Measurements from ENCODE around the gene TENM4. TPM values are rescaled to one million over a fixed set of nuclear protein-coding genes. Genes with fewer than 3 reads are reported as not detected.

The TENM4 gene
- polyA plus RNA-seq, 1 of the 3 experiments (the other 2 are of a cell fraction), result 16.7 TPM

- Histone ChIP-seq H3K27ac (ENCODE audit: low read depth in 2 of 2, low read length in 1 of 2) (peak overlapping the region in 1 of 2 experiments; percentile 55; a peak in 1 of 4 replicates), H3K4me3 (ENCODE audit: low read depth in 2 of 2, low read length in 1 of 2) (no peak overlapping the region), H2AFZ (ENCODE audit: low read depth) (no peak overlapping the region), H3K36me3 (replicated peaks in 1 of 2; ENCODE audit: control insufficient read depth in 1 of 2, insufficient read depth in 2 of 2, low read length in 1 of 2) (peaks cover 0 to 8% of the 10 kb centered on the region in 2 experiments), H3K4me1 (ENCODE audit: control insufficient read depth in 1 of 2, insufficient read depth in 2 of 2, low read depth in 1 of 2, low read length in 1 of 2) (peaks cover 7 to 64% of the 10 kb centered on the region in 2 experiments; a peak in 2 of 4 replicates), H3K9ac (no peak overlapping the region), H3K79me2 (ENCODE audit: insufficient read depth) (no peaks in the 10 kb centered on the region), H3F3A (replicated peaks; ENCODE audit: insufficient read depth) (no peaks in the 10 kb centered on the region), H3K9me3 (no peaks in the 10 kb centered on the region), H3K27me3 (ENCODE audit: insufficient read depth) (no peaks in the 10 kb centered on the region), H4K20me1 (ENCODE audit: insufficient read depth) (no peaks in the 10 kb centered on the region; the same call in 1 of the 2 replicates), H3K9me2 (no peaks in the 10 kb centered on the region), H3K4me2 (no peak overlapping the region)
- ChIA-PET CTCF (interaction anchor here (1.0 to 1.5 kb wide), 3 partner anchors 67 to 175 kb away, joined by 3 to 4 read pairs (median 3); no protein-coding TSS in a partner anchor), POLR2A (no interaction called here)
- no peak for DNase-seq
- TF ChIP-seq TCF12 (IDR thresholded peaks at IDR 0.05) (no peak), EZH2phosphoT487 (IDR thresholded peaks at IDR 0.05; ENCODE audit: borderline replicate concordance, low read depth) (no peak), MXI1 (IDR thresholded peaks at IDR 0.05; ENCODE audit: low read depth, low read length) (no peak), POLR2AphosphoS5 (IDR thresholded peaks at IDR 0.05; ENCODE audit: low read depth, low read length) (no peak), PBX3 (IDR thresholded peaks at IDR 0.05) (no peak)
- WGBS (ENCODE audit: low lambda C conversion rate), result 87% methylated on average over 3 of the region's 3 CpGs
Observed at GRCh38 chr11:78927511-78927910, 513.3 kb downstream of the TENM4 start.

- no peak overlapping the region for H3K9ac ChIP-seq
- no peak overlapping the region for H2AFZ ChIP-seq (ENCODE audit: low read depth)
- 52% methylated on average over 2 of the region's 2 CpGs for WGBS (ENCODE audit: low lambda C conversion rate)
- peaks cover 7 to 65% of the 10 kb centered on the region in 2 experiments; a peak in 2 of 4 replicates for H3K4me1 ChIP-seq (ENCODE audit: control insufficient read depth in 1 of 2, insufficient read depth in 2 of 2, low read depth in 1 of 2, low read length in 1 of 2)
- no peaks in the 10 kb centered on the region for H3K27me3 ChIP-seq (ENCODE audit: insufficient read depth)
- no peak overlapping the region for H3K4me2 ChIP-seq
- no peaks in the 10 kb centered on the region; the same call in 1 of the 2 replicates for H4K20me1 ChIP-seq (ENCODE audit: insufficient read depth)
- no peaks in the 10 kb centered on the region for H3K79me2 ChIP-seq (ENCODE audit: insufficient read depth)
- no peaks in the 10 kb centered on the region for H3K9me3 ChIP-seq
- ChIA-PET POLR2A (no interaction called here), CTCF (interaction anchor here (0.6 to 1.5 kb wide), 4 partner anchors 67 to 512 kb away, joined by 3 to 4 read pairs (median 3); no protein-coding TSS in a partner anchor)
- H3K4me3 ChIP-seq (ENCODE audit: low read depth in 2 of 2, low read length in 1 of 2), result no peak overlapping the region
- DNase-seq, result peak; percentile 60
- H3K36me3 ChIP-seq (replicated peaks in 1 of 2; ENCODE audit: control insufficient read depth in 1 of 2, insufficient read depth in 2 of 2, low read length in 1 of 2), result peaks cover 0 to 8% of the 10 kb centered on the region in 2 experiments
- H3K27ac ChIP-seq (ENCODE audit: low read depth in 2 of 2, low read length in 1 of 2), result peak overlapping the region in 1 of 2 experiments; percentile 55; a peak in 1 of 4 replicates
- no peaks in the 10 kb centered on the region for H3F3A ChIP-seq (replicated peaks; ENCODE audit: insufficient read depth)
- H3K9me2 ChIP-seq, result no peaks in the 10 kb centered on the region
- no peak for TF ChIP-seq RXRA (IDR thresholded peaks at IDR 0.05; ENCODE audit: borderline replicate concordance, low read depth)
- no peak for TF ChIP-seq ZBTB33 (IDR thresholded peaks at IDR 0.05; ENCODE audit: borderline replicate concordance, low read depth)
- peak in 1 of 2 experiments; percentile 90; a peak in 2 of 4 replicates for TF ChIP-seq EP300 (IDR thresholded peaks at IDR 0.05; ENCODE audit: borderline replicate concordance in 1 of 2, low read depth in 1 of 2, low read length in 1 of 2)
- TF ChIP-seq CHD2 (IDR thresholded peaks at IDR 0.05; ENCODE audit: low read length, partially characterized antibody), result peak; percentile 79
- no peak for TF ChIP-seq MEF2A (IDR thresholded peaks at IDR 0.05; ENCODE audit: borderline replicate concordance, low read depth)
- TF ChIP-seq NRF1 (IDR thresholded peaks at IDR 0.05; ENCODE audit: low read depth, low read length), result no peak
- TF ChIP-seq IRF3 (IDR thresholded peaks at IDR 0.05; ENCODE audit: low read depth, low read length), result no peak
- TF ChIP-seq MAX (IDR thresholded peaks at IDR 0.05; ENCODE audit: low read depth), result no peak
- TF ChIP-seq POLR2AphosphoS5 (IDR thresholded peaks at IDR 0.05; ENCODE audit: low read depth, low read length), result no peak
- no peak for TF ChIP-seq JUND (IDR thresholded peaks at IDR 0.05)
- peak; percentile 54; the same call in 1 of the 2 replicates for TF ChIP-seq FOXJ3 (CRISPR knock-in tag; IDR thresholded peaks at IDR 0.05)
- no peak for TF ChIP-seq PBX3 (IDR thresholded peaks at IDR 0.05)
- TF ChIP-seq CTCF (IDR thresholded peaks at IDR 0.05), result no peak
- no peak for TF ChIP-seq EZH2phosphoT487 (IDR thresholded peaks at IDR 0.05; ENCODE audit: borderline replicate concordance, low read depth)
- TF ChIP-seq GATA2 (CRISPR knock-in tag; IDR thresholded peaks at IDR 0.05), result peak; percentile 84
- TF ChIP-seq ELF1 (IDR thresholded peaks at IDR 0.05), result no peak
Observed at GRCh38 chr11:78926633-78927338, 514.0 kb downstream of the TENM4 start.

Measured in SK-N-SH (cell line).